ENCODE measurements around the gene PRELP.

DNA sequence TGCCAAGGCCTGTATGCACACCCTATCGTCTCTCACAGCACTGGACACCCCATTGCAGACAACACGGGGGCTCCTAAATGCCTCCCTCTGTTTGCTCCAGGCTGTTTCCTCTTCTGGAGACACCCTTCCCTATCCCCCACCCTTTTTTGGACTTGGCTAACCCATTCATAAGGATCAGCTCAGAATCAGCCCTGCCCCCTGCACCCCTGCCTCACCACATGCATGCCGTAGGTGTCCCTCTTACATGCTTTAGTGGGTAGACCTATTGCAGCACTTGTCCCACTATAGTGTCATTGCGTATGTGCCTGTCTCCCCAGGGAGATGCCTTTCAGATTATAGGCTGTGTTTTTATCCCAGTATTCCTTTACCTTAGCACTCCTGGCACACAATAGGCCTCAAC lies 49.2 kb downstream of the PRELP start:
- TF ChIP-seq, protein P1, sequence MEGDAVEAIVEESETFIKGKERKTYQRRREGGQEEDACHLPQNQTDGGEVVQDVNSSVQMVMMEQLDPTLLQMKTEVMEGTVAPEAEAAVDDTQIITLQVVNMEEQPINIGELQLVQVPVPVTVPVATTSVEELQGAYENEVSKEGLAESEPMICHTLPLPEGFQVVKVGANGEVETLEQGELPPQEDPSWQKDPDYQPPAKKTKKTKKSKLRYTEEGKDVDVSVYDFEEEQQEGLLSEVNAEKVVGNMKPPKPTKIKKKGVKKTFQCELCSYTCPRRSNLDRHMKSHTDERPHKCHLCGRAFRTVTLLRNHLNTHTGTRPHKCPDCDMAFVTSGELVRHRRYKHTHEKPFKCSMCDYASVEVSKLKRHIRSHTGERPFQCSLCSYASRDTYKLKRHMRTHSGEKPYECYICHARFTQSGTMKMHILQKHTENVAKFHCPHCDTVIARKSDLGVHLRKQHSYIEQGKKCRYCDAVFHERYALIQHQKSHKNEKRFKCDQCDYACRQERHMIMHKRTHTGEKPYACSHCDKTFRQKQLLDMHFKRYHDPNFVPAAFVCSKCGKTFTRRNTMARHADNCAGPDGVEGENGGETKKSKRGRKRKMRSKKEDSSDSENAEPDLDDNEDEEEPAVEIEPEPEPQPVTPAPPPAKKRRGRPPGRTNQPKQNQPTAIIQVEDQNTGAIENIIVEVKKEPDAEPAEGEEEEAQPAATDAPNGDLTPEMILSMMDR (conservative IDR thresholded peaks at IDR 0.05 in 1 of 2, IDR thresholded peaks at IDR 0.05 in 1 of 2; ENCODE audit: extremely low read depth in 1 of 2, insufficient read depth in 1 of 2, low read depth in 1 of 2, low read length in 2 of 2) = no peak
- TF ChIP-seq EZH2 (IDR thresholded peaks at IDR 0.05; ENCODE audit: borderline replicate concordance, low read length) = no peak
